HepG2 (cell line): ENCODE measurements around the gene SENP5. TPM values are rescaled to one million over a fixed set of nuclear protein-coding genes. Genes with fewer than 3 reads are reported as not detected.

ENCODE experiments used
- ARNT2 ChIP-seq: sonication (generic); formaldehyde crosslinking; IDR thresholded peaks from 2 replicates; pipeline ENCODE4 v1.8.0; 2022; ENCODE audit warnings: mild to moderate bottlenecking, low read depth, missing genetic modification reagents, moderate library complexity
- REL ChIP-seq: sonication (generic); formaldehyde crosslinking; conservative IDR thresholded peaks from 2 replicates; pipeline ENCODE4 v1.8.0; 2022; ENCODE audit warnings: mild to moderate bottlenecking, missing genetic modification reagents, moderate library complexity
- SIN3B ChIP-seq: fragments of 150-350 bp; IDR thresholded peaks from 2 replicates; pipeline ENCODE4 v1.6.1; 2014; ENCODE audit warnings: low read length
- ZFX ChIP-seq: sonication (generic); formaldehyde crosslinking; IDR thresholded peaks from 2 replicates; pipeline ENCODE4 v1.4.0; 2020; ENCODE audit warnings: mild to moderate bottlenecking, low read depth, missing genetic modification reagents, moderate library complexity
- ZNF441 ChIP-seq: sonication (generic); formaldehyde crosslinking; IDR thresholded peaks from 2 replicates; pipeline ENCODE4 v1.7.0; 2021; ENCODE audit warnings: missing genetic modification reagents, borderline replicate concordance
- ZNF510 ChIP-seq: sonication (generic); formaldehyde crosslinking; IDR thresholded peaks from 2 replicates; pipeline ENCODE4 v1.4.0; 2020; ENCODE audit warnings: low read depth, mild to moderate bottlenecking, missing genetic modification reagents
- ZNF546 ChIP-seq: sonication (generic); formaldehyde crosslinking; conservative IDR thresholded peaks from 2 replicates; pipeline ENCODE4 v1.8.1; 2023; ENCODE audit warnings: mild to moderate bottlenecking, missing genetic modification reagents
- ZNF713 ChIP-seq: sonication (generic); formaldehyde crosslinking; IDR thresholded peaks from 2 replicates; pipeline ENCODE4 v1.4.0; 2020; ENCODE audit warnings: mild to moderate bottlenecking, missing genetic modification reagents
- polyA plus RNA-seq, 8 experiments: library from polyadenylated mRNA; depleted of rRNA in 3 of 8; stranded (reverse) in 7 of 8; unstranded in 1 of 8; fragments of >200 nt; fragmentation: Illumina TruSeq in 4 of 8; extraction: Trizol in 4 of 8; gene quantifications; 2 replicates each; pipeline versions ENCODE4 v1.2.1 to v1.2.3, GENCODE V29; 2011 to 2016; ENCODE audit warnings: low read depth in 4 of 8, missing spikeins in 1 of 8, mixed read lengths in 1 of 8; ENCODE audit not compliant: insufficient read depth in 1 of 8
- total RNA-seq, 5 experiments: library from RNA; depleted of rRNA; stranded (reverse); fragments of >200 nt; fragmentation: Illumina TruSeq; extraction: Trizol; gene quantifications; 2 replicates each; pipeline ENCODE4 v1.2.3, GENCODE V29; 2016; ENCODE audit warnings: low read depth in 1 of 5
- TF ChIP-seq, protein P1 (sequence below): IDR thresholded peaks from 2 replicates; pipeline ENCODE4 v1.6.1; 2016; ENCODE audit warnings: missing compliant biosample characterization, missing genetic modification reagents, borderline replicate concordance
- TF ChIP-seq, protein P2 (sequence below): sonication (generic); formaldehyde crosslinking; IDR thresholded peaks from 2 replicates; pipeline ENCODE4 v1.9.0; 2021; ENCODE audit warnings: mild to moderate bottlenecking, missing genetic modification reagents
- TF ChIP-seq, protein P3 (sequence below): sonication (generic); formaldehyde crosslinking; IDR thresholded peaks from 2 replicates; pipeline ENCODE4 v1.4.0; 2020; ENCODE audit warnings: missing genetic modification reagents
- TF ChIP-seq, protein P4 (sequence below): sonication (generic); formaldehyde crosslinking; IDR thresholded peaks from 2 replicates; pipeline ENCODE4 v1.4.0; 2020; ENCODE audit warnings: missing genetic modification reagents, borderline replicate concordance

The SENP5 gene
- total and polyA plus RNA-seq, 2 of the 13 experiments (the other 11 are each of a cell fraction or from before 2014, with no cell fraction given), result 17.6 to 30.9 TPM

DNA sequence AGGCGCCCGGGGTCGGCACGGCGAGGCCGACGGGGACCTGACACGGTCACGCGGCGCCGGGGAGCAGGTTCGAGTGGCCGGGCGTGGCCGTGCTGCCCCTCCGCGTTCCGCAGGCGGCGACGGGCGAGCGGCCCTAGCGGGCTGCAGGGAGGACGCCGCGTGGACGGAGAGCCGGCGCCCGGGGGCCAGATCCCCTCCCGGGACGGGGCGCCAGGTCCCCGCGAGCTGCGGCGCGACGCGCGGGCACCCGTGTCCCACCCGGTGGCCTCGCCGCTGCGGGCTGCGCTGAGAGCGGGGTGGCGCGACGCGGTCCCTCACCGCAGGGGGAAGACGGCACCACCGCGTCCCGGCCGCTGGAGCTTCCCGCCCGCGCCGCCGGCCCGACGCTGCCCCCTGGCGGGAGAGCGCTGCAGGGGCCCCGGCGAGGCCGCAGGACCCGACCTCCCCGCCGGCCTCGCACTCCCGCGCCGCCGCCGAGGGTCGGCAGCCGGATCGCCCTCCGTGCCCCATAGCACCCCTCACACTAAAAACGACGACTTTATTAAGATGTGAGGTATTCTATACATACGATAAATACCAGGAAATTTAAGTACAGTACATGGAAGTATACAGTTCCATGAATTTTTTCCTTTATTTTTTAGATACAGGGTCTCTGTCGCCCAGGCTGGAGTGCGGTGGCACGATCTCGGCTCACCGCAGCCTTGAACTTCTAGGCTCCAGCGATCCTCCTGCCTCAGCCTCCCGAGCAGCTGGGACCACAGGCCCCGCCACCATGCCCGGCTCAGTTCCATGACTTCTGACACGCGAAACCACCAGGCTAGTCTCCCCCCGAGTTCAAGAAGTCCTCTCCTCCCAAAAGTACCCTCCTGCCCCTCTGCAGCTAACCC lies 102.2 kb downstream of the SENP5 start (continued):
- TF ChIP-seq ARNT2 (CRISPR knock-in tag) (peak; percentile 77; the same call in 1 of the 2 replicates), ZNF510 (CRISPR knock-in tag) (no peak), ZNF546 (CRISPR knock-in tag) (no peak), REL (CRISPR knock-in tag) (no peak), SIN3B (no peak), ZNF441 (CRISPR knock-in tag) (peak; percentile 24; the same call in 1 of the 2 replicates), ZFX (peak; percentile 50; the same call in 1 of the 2 replicates), ZNF713 (no peak)
- TF ChIP-seq, protein P1, sequence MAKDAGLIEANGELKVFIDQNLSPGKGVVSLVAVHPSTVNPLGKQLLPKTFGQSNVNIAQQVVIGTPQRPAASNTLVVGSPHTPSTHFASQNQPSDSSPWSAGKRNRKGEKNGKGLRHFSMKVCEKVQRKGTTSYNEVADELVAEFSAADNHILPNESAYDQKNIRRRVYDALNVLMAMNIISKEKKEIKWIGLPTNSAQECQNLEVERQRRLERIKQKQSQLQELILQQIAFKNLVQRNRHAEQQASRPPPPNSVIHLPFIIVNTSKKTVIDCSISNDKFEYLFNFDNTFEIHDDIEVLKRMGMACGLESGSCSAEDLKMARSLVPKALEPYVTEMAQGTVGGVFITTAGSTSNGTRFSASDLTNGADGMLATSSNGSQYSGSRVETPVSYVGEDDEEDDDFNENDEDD (CRISPR knock-in tag), result peak; percentile 93
- TF ChIP-seq, protein P2, sequence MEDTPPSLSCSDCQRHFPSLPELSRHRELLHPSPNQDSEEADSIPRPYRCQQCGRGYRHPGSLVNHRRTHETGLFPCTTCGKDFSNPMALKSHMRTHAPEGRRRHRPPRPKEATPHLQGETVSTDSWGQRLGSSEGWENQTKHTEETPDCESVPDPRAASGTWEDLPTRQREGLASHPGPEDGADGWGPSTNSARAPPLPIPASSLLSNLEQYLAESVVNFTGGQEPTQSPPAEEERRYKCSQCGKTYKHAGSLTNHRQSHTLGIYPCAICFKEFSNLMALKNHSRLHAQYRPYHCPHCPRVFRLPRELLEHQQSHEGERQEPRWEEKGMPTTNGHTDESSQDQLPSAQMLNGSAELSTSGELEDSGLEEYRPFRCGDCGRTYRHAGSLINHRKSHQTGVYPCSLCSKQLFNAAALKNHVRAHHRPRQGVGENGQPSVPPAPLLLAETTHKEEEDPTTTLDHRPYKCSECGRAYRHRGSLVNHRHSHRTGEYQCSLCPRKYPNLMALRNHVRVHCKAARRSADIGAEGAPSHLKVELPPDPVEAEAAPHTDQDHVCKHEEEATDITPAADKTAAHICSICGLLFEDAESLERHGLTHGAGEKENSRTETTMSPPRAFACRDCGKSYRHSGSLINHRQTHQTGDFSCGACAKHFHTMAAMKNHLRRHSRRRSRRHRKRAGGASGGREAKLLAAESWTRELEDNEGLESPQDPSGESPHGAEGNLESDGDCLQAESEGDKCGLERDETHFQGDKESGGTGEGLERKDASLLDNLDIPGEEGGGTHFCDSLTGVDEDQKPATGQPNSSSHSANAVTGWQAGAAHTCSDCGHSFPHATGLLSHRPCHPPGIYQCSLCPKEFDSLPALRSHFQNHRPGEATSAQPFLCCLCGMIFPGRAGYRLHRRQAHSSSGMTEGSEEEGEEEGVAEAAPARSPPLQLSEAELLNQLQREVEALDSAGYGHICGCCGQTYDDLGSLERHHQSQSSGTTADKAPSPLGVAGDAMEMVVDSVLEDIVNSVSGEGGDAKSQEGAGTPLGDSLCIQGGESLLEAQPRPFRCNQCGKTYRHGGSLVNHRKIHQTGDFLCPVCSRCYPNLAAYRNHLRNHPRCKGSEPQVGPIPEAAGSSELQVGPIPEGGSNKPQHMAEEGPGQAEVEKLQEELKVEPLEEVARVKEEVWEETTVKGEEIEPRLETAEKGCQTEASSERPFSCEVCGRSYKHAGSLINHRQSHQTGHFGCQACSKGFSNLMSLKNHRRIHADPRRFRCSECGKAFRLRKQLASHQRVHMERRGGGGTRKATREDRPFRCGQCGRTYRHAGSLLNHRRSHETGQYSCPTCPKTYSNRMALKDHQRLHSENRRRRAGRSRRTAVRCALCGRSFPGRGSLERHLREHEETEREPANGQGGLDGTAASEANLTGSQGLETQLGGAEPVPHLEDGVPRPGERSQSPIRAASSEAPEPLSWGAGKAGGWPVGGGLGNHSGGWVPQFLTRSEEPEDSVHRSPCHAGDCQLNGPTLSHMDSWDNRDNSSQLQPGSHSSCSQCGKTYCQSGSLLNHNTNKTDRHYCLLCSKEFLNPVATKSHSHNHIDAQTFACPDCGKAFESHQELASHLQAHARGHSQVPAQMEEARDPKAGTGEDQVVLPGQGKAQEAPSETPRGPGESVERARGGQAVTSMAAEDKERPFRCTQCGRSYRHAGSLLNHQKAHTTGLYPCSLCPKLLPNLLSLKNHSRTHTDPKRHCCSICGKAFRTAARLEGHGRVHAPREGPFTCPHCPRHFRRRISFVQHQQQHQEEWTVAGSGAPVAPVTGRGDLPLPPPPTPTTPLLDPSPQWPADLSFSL (CRISPR knock-in tag), result no peak
- TF ChIP-seq, protein P3, sequence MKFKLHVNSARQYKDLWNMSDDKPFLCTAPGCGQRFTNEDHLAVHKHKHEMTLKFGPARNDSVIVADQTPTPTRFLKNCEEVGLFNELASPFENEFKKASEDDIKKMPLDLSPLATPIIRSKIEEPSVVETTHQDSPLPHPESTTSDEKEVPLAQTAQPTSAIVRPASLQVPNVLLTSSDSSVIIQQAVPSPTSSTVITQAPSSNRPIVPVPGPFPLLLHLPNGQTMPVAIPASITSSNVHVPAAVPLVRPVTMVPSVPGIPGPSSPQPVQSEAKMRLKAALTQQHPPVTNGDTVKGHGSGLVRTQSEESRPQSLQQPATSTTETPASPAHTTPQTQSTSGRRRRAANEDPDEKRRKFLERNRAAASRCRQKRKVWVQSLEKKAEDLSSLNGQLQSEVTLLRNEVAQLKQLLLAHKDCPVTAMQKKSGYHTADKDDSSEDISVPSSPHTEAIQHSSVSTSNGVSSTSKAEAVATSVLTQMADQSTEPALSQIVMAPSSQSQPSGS (CRISPR knock-in tag), result no peak
- TF ChIP-seq, protein P4, sequence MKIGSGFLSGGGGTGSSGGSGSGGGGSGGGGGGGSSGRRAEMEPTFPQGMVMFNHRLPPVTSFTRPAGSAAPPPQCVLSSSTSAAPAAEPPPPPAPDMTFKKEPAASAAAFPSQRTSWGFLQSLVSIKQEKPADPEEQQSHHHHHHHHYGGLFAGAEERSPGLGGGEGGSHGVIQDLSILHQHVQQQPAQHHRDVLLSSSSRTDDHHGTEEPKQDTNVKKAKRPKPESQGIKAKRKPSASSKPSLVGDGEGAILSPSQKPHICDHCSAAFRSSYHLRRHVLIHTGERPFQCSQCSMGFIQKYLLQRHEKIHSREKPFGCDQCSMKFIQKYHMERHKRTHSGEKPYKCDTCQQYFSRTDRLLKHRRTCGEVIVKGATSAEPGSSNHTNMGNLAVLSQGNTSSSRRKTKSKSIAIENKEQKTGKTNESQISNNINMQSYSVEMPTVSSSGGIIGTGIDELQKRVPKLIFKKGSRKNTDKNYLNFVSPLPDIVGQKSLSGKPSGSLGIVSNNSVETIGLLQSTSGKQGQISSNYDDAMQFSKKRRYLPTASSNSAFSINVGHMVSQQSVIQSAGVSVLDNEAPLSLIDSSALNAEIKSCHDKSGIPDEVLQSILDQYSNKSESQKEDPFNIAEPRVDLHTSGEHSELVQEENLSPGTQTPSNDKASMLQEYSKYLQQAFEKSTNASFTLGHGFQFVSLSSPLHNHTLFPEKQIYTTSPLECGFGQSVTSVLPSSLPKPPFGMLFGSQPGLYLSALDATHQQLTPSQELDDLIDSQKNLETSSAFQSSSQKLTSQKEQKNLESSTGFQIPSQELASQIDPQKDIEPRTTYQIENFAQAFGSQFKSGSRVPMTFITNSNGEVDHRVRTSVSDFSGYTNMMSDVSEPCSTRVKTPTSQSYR (CRISPR knock-in tag), result no peak
